ENCODE measurements around the gene MYCBPAP. TPM values are rescaled to one million over a fixed set of nuclear protein-coding genes. Genes with fewer than 3 reads are reported as not detected.

Gene MYCBPAP
- polyA plus RNA-seq (2012; ENCODE audit: insufficient read depth, insufficient read length): 9.7 TPM

- peak within 1 kb of the TSS; percentile 93 for H3K4me3 ChIP-seq (ENCODE audit: low read length)
- peak; percentile 77 for DNase-seq (ENCODE audit: low read depth, low spot score)
Measured at GRCh38 chr17:50507871-50508572, at the start of gene MYCBPAP. Gene MYCBPAP (plus strand): TSS chr17:50508439. CDS start chr17:50508675, 236 bp downstream.

GRCh38 chr17:50458701-50459676 is 49.2 kb upstream of the MYCBPAP start:
- no peak overlapping the region for H3K4me3 ChIP-seq (ENCODE audit: low read length)
- no peak for DNase-seq (ENCODE audit: low read depth, low spot score)

GRCh38 chr17:50459756-50460155 is 48.5 kb upstream of the MYCBPAP start:
- DNase-seq (ENCODE audit: low read depth, low spot score): no peak
- no peak overlapping the region for H3K4me3 ChIP-seq (ENCODE audit: low read length)

GRCh38 chr17:50460831-50461526 is 47.3 kb upstream of the MYCBPAP start:
- DNase-seq (ENCODE audit: low read depth, low spot score): no peak

GRCh38 chr17:50461550-50462132 is 46.6 kb upstream of the MYCBPAP start:
- H3K4me3 ChIP-seq (ENCODE audit: low read length): no peak overlapping the region
- no peak for DNase-seq (ENCODE audit: low read depth, low spot score)

More at GRCh38 chr17:50460831-50461526, 47.3 kb upstream of the MYCBPAP start:
- H3K4me3 ChIP-seq (ENCODE audit: low read length): no peak overlapping the region

- no peak for DNase-seq (ENCODE audit: low read depth, low spot score)
- no peak overlapping the region for H3K4me3 ChIP-seq (ENCODE audit: low read length)
Measured at GRCh38 chr17:50462446-50462845, 45.8 kb upstream of the MYCBPAP start.

GRCh38 chr17:50464121-50464520 is 44.1 kb upstream of the MYCBPAP start:
- H3K4me3 ChIP-seq (ENCODE audit: low read length): no peak overlapping the region

GRCh38 chr17:50464736-50465135 is 43.5 kb upstream of the MYCBPAP start:
- no peak for DNase-seq (ENCODE audit: low read depth, low spot score)
- H3K4me3 ChIP-seq (ENCODE audit: low read length): no peak overlapping the region

More at GRCh38 chr17:50464121-50464520, 44.1 kb upstream of the MYCBPAP start:
- no peak for DNase-seq (ENCODE audit: low read depth, low spot score)

GRCh38 chr17:50465171-50465570 is 43.1 kb upstream of the MYCBPAP start:
- no peak overlapping the region for H3K4me3 ChIP-seq (ENCODE audit: low read length)
- no peak for DNase-seq (ENCODE audit: low read depth, low spot score)

GRCh38 chr17:50465635-50466034 is 42.6 kb upstream of the MYCBPAP start:
- H3K4me3 ChIP-seq (ENCODE audit: low read length): no peak overlapping the region
- no peak for DNase-seq (ENCODE audit: low read depth, low spot score)

GRCh38 chr17:50466371-50467113 is 41.7 kb upstream of the MYCBPAP start:
- H3K4me3 ChIP-seq (ENCODE audit: low read length): no peak overlapping the region
- no peak for DNase-seq (ENCODE audit: low read depth, low spot score)

GRCh38 chr17:50467114-50467854 is 41.0 kb upstream of the MYCBPAP start:
- no peak for DNase-seq (ENCODE audit: low read depth, low spot score)

GRCh38 chr17:50467855-50468303 is 40.4 kb upstream of the MYCBPAP start:
- no peak overlapping the region for H3K4me3 ChIP-seq (ENCODE audit: low read length)
- DNase-seq (ENCODE audit: low read depth, low spot score): no peak

More at GRCh38 chr17:50467114-50467854, 41.0 kb upstream of the MYCBPAP start:
- no peak overlapping the region for H3K4me3 ChIP-seq (ENCODE audit: low read length)

- no peak within 1 kb of the TSS for H3K4me3 ChIP-seq (ENCODE audit: low read length)
Measured at GRCh38 chr17:50468304-50469207, 39.7 kb upstream of the MYCBPAP start, which contains the start of gene CHAD. Gene CHAD (minus strand): TSS chr17:50468880. CDS start chr17:50468813, 67 bp downstream.

GRCh38 chr17:50469208-50469605 is 39.0 kb upstream of the MYCBPAP start:
- no peak overlapping the region for H3K4me3 ChIP-seq (ENCODE audit: low read length)
- DNase-seq (ENCODE audit: low read depth, low spot score): no peak

More at GRCh38 chr17:50468304-50469207, 39.7 kb upstream of the MYCBPAP start, which contains the start of gene CHAD:
- no peak for DNase-seq (ENCODE audit: low read depth, low spot score)

- no peak overlapping the region for H3K4me3 ChIP-seq (ENCODE audit: low read length)
- DNase-seq (ENCODE audit: low read depth, low spot score): no peak
Measured at GRCh38 chr17:50469671-50470305, 38.5 kb upstream of the MYCBPAP start.
